Central memory CD4-positive, alpha-beta T cell (primary cell): ENCODE data around the gene MARS1.
"Not testable (repeated sequence)": the region's sequence is repeated elsewhere in the genome, so short reads cannot be mapped to it uniquely, and the experiment has no call there.

ENCODE experiments used
- DNase-seq: peaks from one replicate; pipeline ENCODE4 v3.0.0; 2022

The MARS1 gene

DNA sequence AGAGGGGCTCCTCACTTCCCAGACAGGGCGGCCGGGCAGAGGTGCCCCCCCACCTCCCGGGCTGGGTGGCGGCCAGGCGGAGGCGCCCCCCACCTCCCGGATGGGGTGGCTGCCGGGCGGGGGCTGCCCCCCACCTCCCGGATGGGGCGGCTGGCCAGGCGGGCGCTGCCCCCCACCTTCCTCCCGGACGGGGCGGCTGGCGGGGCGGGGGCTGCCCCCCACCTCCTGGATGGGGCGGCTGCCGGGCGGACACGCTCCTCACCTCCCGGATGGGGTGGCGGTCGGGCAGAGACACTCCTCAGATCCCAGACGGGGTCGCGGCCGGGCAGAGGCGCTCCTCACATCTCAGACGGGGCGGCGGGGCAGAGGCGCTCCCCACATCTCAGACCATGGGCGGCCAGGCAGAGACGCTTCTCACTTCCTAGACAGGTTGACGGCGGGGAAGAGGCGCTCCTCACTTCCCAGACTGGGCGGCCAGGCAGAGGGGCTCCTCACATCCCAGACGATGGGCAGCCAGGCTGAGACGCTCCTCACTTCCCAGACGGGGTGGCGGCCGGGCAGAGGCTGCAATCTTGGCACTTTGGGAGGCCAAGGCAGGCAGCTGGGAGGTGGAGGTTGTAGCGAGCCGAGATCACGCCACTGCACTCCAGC is 7.3 kb downstream of the MARS1 start:
- DNase-seq: not testable (repeated sequence)

DNA sequence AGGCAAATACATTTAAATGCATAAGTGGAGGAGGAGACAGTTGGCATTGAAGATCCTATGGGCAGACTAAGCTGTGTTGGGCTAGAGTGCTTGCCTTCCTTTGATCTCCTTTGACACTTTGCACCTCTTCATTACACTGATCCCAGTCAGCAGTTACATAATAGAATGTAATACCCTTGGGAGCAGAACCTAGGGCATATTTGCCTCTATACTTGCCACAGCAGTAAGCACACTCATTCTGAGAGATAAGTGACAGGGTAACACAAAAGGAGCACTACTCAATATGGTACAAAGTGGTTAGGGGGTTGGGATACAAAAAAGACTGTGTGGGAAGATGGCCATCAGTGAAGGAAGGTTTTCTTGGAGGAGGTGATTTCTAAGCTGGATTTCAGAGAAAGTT is 9.0 kb downstream of the MARS1 start:
- no peak for DNase-seq

DNA sequence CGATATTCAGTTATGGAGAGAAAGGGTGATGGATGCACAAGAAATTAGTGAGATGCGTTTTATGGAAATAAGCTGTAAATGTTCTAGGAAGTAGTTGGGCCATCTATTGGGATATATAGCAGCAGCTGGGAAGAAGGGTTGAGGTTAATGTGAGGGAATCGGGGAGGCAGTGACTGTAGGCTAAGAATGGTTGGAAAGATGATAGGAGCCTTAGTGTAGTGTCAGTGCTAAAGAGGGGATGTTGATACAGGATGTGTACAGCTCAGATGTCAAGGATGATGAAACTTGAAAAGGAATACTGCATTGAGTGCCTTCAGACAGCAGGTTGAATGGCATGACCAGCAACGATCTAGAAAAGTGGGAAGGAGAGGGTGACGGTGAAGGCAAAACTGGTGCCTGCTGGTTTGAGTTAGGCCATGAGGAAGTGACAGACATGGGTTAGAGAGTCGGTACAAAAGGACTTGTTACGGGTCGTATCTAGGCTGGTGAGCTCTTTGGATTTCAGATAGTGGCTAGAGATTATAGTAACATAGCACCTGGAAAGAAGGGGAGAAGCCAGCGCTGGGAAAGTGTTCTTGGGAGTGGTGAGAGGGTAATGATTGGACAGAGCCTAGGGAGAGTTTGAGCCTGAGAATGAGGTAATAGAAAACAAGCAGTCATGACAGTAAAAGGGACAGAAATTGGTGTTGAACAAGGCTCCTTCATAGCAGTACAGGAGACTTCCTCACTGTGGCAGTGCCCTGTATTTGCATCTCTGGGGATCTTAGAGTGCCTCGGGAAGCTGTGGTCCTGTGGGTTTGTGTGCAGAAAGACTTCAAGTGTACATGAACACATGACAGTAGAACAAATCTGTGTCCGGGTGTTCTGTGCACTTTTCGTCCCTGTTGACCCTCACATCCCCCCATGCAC is 9.6 kb downstream of the MARS1 start:
- no peak for DNase-seq

DNA sequence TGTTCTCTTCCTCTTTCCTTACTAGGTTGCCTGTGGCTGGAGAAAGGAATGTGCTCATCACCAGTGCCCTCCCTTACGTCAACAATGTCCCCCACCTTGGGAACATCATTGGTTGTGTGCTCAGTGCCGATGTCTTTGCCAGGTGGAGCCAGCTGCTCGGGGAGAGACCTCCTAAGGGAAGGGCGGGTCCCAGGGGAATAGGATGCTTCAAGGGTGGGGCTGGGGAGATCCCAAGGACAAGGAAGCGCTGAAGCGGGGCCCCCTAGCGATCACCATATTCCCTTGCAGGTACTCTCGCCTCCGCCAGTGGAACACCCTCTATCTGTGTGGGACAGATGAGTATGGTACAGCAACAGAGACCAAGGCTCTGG is 10.2 kb downstream of the MARS1 start:
- no peak for DNase-seq

DNA sequence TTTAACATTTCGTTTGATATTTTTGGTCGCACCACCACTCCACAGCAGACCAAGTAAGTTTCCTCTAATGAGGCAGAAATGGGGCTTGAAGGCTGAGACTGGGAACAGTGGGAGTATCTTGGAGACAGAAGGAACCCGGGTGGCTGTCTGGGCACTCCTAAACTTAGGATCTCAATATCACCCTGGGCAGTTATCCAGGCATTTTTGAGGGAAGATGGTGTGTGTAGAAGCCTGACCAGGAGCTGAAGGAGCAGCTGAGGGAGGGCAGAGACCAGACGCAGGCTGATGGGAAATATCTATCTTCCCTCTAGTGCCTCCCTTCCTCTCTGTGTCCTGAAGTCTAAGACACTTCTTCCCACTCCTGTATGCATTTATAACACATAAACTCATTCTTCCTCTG is 10.7 kb downstream of the MARS1 start:
- no peak for DNase-seq

DNA sequence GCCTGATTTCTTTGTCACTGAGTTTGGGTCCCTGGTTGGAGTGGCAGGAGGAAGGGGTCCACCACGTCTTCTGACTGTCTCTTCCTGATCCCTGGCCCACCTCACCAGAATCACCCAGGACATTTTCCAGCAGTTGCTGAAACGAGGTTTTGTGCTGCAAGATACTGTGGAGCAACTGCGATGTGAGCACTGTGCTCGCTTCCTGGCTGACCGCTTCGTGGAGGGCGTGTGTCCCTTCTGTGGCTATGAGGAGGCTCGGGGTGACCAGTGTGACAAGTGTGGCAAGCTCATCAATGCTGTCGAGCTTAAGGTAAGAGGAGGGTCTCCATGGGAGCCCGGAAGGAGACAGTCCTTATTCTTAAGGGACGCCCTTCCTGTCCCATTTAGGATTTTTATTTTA is 12.3 kb downstream of the MARS1 start:
- no peak for DNase-seq

DNA sequence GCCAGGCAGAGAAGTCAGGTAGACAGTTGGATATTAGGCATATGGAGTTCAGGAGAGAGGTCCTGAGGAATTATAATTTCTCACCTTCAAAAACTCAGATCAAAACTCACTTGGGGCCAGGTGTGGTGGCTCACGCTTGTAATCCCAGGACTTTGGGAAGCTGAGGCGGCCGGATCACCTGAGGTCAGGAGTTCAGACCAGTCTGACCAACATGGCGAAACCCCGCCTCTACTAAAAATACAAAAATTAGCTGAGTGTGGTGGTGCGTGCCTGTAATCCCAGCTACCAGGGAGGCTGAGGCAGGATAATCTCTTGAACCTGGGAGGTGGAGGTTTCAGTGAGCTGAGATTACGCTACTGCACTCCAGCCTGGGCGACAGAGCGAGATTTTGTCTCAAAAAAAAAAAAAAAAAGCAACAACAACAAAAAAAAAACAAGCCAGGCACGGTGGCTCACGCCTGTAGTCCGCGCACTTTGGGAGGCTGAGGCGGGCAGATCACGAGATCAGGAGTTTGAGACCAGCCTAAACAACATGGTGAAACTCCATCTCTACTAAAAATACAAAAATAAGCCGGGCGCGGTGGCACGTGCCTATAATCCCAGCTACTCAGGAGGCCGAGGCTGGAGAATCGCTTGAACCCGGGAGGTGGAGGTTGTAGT is 14.6 kb downstream of the MARS1 start:
- not testable (repeated sequence) for DNase-seq

DNA sequence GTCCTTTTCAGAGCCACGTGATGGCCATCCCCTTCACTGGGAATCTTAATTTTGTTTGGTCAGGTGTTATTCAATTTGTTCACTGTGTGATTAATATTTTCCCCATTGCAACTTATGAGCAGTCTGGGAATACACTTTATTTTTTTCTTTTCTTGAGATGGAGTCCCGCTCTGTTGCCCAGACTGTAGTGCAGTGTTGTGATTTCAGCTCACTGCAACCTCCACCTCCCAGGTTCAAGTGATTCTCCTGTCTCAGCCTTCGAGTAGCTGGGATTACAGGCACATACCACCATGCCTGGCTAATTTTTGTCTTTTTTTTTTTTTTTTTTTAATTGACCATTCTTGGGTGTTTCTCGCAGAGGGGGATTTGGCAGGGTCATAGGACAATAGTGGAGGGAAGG is 18.7 kb downstream of the MARS1 start:
- DNase-seq: not testable (repeated sequence)

DNA sequence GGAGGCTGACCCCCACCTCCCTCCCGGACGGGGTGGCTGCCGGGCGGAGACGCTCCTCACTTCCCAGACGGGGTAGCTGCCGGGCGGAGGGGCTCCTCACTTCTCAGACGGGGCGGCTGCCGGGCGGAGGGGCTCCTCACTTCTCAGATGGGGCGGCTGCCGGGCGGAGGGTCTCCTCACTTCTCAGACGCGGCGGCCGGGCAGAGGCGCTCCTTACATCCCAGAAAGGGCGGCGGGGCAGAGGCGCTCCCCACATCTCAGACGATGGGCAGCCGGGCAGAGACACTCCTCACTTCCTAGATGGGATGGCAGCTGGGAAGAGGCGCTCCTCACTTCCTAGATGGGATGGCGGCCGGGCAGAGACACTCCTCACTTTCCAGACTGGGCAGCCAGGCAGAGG is 19.9 kb downstream of the MARS1 start:
- not testable (repeated sequence) for DNase-seq

DNA sequence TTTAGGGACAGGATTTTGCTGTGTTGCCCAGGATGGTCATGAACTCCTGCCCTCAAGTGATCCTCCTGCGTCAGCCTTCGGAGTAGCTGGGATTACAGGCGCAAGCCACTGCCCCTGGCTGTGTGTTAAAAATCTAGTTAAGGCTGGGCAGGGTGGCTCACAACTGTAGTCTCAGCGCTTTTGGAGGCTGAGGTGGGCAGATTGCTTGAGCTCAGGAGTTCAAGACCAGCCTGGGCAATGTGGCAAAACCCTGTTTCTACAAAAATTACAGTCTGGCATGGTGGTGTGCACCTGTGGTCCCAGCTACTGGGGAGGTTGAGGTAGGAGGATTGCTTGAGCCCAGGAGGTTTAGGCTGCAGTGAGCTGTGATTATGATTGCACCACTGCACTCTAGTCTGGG is 23.3 kb downstream of the MARS1 start:
- DNase-seq: no peak

DNA sequence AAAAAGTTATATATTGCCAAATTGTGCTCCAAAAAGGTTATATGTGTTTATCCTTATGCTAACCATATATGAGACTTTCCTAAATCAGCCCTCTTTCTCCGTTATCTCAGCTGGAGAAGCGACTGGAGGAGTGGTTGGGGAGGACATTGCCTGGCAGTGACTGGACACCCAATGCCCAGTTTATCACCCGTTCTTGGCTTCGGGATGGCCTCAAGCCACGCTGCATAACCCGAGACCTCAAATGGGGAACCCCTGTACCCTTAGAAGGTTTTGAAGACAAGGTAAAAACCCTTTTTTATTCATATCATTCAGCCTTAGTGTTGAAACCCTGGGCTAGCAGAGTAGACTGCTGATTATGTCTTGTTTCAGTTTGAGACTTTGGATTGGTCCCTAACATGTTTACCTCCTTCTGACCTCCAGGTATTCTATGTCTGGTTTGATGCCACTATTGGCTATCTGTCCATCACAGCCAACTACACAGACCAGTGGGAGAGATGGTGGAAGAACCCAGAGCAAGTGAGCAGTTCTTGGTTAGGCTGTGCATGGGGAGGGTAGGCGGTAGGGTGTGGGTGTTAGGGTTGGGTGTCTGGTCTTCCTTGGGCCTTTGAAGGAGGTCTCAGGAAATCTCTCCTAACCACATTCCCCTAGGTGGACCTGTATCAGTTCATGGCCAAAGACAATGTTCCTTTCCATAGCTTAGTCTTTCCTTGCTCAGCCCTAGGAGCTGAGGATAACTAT is 23.9 kb downstream of the MARS1 start:
- DNase-seq: no peak

DNA sequence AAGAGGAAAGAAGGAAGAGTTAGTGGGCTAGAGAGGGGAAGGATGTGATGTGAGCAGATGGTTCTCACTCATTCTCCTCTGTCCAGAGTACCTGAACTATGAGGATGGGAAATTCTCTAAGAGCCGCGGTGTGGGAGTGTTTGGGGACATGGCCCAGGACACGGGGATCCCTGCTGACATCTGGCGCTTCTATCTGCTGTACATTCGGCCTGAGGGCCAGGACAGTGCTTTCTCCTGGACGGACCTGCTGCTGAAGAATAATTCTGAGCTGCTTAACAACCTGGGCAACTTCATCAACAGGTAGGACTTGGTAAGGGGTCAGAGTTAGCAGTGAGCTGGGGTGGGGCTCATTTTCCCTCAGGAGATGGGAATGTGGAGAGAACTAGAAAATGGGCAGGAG is 24.8 kb downstream of the MARS1 start:
- no peak for DNase-seq

DNA sequence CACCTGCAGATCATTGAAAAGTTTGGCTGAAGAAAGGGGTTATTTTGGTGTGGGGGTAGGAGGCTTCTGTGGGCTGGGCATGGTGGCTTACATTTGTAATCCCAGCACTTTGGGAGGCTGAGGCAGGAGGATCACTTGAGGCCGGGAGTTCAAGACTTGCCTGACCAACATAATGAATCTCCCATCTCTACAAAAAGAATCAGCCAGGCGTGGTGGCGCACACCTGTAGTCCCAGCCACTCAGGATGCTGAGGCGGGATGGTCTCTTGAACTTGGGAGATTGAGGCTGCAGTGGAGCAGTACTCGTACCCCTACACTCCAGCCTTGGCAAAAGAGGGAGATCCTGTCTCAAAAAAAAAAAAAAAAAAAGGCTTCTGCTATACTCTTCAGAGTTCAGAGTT is 25.4 kb downstream of the MARS1 start:
- no peak for DNase-seq

DNA sequence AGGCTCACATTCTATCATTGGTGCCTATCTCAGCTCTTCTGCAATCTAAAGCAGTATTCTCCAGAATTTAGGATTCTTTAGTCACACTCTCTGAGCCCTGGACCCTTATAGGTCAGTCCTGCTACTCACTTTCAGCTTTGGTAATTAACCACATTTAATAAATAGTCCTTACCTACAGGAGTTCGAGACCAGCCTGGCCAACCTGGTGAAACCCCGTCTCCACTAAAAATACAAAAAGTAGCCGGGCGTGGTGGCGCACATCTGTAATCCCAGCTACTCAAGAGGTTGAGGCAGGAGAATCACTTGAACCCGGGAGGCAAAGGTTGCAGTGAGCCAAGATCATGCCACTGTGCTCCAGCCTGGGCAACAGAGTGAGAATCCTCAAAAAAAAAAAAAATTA is 25.8 kb downstream of the MARS1 start:
- not testable (repeated sequence) for DNase-seq

DNA sequence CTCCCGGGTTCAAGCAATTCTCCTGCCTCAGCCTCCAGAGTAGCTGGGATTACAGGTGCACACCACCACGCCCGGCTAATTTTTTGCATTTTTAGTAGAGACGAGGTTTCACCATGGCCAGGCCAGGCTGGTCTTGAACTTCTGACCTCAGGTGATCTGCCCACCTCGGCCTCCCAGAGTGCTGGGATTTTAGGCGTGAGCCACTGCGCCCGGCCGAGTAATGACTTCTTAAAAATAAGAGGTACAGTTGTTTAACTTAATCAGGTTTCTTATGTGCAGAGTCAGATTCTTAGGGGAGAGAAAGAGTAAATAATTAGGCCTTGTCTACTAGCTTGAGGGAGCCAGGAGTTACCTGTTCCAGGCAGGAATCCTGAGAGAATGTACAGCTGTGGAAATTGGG is 26.4 kb downstream of the MARS1 start:
- DNase-seq: not testable (repeated sequence)

DNA sequence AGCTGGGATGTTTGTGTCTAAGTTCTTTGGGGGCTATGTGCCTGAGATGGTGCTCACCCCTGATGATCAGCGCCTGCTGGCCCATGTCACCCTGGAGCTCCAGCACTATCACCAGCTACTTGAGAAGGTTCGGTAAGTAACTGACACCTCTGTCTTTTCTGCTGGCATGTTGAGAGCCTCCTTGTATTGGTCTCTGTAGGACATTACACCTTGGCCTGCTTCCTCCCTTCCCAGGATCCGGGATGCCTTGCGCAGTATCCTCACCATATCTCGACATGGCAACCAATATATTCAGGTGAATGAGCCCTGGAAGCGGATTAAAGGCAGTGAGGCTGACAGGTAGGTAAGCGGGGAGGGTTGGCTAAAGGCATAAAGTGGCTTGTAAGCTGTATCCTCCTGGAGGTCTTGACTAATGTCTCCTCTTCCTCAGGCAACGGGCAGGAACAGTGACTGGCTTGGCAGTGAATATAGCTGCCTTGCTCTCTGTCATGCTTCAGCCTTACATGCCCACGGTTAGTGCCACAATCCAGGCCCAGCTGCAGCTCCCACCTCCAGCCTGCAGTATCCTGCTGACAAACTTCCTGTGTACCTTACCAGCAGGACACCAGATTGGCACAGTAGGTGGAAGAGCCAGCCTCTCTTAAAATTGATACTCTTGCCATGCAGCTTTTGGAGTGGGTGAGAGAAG is 27.0 kb downstream of the MARS1 start:
- DNase-seq: no peak

DNA sequence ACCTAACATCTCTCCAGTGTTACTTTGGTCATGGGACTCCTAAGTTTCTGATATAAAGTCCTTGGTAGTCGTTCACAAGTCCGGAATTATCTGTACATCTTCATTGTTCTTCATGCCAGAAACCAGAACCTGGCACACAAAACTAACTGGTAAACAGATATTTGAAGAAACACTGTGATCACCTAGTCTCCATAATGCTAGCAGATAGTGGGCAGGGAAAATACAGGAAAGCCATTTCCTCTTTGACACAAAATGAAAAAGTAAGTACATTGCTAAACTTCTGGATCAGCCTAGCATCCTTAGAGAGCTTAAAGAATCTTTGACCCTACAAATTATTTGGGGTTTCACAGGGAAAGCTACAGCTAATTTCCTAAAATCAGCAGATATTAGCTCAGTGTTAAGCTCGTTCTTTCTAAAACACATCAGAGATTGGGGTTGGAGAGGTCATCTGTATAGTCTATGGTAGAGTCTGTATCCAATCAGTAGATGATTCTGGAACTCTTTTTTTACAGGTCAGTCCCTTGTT is 27.6 kb downstream of the MARS1 start:
- no peak for DNase-seq

DNA sequence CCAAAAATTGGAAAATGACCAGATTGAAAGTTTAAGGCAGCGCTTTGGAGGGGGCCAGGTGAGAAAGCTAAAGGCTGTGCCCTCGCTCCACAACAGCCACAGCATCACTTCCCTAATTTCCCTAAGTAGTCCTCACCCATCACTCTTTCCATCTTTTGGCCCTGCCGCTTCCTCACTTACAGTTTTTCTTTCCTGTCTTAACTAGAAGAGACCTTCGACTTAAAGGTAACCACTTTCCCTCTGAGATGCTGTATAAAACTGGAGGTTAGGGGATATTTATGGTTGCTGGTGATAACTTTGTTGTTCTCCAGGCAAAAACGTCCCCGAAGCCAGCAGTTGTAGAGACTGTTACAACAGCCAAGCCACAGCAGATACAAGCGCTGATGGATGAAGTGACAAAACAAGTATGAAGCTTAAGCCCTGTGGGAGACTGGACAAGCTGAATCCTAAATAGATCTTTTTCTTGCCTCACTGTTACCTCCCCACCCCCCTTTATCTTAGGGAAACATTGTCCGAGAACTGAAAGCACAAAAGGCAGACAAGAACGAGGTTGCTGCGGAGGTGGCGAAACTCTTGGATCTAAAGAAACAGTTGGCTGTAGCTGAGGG is 28.2 kb downstream of the MARS1 start:
- DNase-seq: no peak

DNA sequence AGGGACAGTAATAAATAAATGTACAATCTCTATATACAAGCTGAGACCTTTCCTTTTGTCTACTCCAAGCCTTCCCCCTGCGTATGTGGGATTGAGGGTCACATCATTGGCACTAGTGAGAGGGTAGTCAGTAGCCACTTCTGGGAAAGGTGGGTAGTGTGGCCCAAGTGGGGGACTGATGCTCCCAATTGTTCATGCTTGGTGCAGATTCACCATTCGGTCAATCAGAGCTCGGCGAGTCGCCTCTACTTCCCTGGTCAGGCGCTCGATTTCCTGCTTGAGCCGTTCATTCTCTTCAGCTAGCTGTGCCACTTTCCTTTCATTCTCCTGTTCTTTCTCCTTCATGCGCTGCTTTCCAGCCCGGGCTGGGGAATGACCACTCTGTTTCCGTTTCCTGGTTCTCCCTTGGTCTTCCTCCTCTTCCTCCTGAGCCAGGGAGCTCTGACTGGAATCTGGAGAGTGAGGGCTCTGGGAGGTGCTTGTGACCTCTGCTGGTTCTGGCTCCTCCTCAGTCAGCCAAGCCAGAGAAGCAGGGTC is 28.8 kb downstream of the MARS1 start:
- no peak for DNase-seq

DNA sequence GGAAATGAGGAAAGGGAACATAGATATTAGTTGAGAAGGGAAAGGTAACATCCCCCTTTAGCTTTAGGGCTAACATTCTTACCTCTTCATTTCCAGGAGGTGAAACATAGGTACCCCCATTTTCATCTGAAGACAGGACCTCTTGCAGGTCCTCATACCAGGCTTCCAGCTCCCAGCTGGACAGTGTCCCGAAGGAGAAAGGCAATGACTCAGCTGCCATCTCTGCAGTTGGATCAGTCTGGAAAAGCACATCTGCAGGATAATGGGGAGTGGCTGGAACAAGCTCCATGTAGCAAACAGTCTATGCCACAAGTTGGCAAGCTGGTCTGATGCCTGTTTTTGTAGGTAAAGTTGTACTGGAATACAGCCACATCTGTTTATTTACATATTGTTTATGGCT is 29.3 kb downstream of the MARS1 start:
- no peak for DNase-seq

DNA sequence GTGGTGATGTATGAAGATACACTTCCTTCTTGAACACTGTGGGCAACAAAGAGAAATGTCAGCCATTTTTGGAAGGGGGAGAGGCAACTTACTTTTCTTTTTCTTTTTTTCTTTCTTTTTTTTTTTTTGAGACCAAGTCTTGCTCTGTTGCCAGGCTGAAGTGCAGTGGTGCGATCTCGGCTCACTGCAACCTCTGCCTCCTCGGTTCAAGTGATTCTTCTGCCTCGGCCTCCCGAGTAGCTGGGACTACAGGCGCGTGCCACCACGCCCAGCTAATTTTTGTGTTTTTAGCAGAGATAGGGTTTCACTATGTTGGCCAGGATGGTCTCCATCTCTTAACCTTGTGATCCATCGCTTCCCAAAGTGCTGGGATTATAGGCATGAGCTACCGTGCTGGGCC is 29.9 kb downstream of the MARS1 start:
- DNase-seq: not testable (repeated sequence)
